Endothelial cell of umbilical vein (primary cell): Measurements from ENCODE around the gene ARHGAP18. TPM values are rescaled to one million over a fixed set of nuclear protein-coding genes. Genes with fewer than 3 reads are reported as not detected.

Experiments
- BruUV-seq: library from RNA; stranded (reverse); fragments of 400-500 nt; replicated peaks from 2 replicates; lab custom pipeline; 2021; lab: Mats Ljungman, UMichigan
- CTCF ChIA-PET: fragments of 300-600, 350-600 bp; sonication (Branson Sonifier 250); formaldehyde crosslinking; loops from one replicate; lab custom pipeline; 2021; ENCODE audit warnings: antibody characterized with exemption, inconsistent platforms; lab: Charles Lee
- POLR2A ChIA-PET: fragments of 300-600, 350-600 bp; sonication (Branson Sonifier 250); formaldehyde crosslinking; loops from one replicate; lab custom pipeline; 2021; ENCODE audit warnings: antibody characterized with exemption, inconsistent platforms; lab: Charles Lee
- DNase-seq: peaks from one replicate; pipeline ENCODE4 v3.0.0-alpha.2; 2011; ENCODE audit warnings: low read depth, low spot score
- FAIRE-seq: peaks from 2 replicates; lab custom pipeline; 2011; peaks lifted over from hg19 to GRCh38; lab: Jason Lieb, UNC
- H2AFZ ChIP-seq: 2 replicates; pipeline ENCODE4 v1.6.0; 2012; ENCODE audit warnings: low read depth, low read length, control low read depth, inconsistent platforms
- H3K27ac ChIP-seq: 2 replicates; pipeline ENCODE4 v1.5.1; 2011; ENCODE audit warnings: low read depth, mild to moderate bottlenecking, control low read depth, low read length, moderate library complexity; ENCODE audit not compliant: insufficient read depth
- H3K27me3 ChIP-seq, 2 experiments: 2 replicates each; pipeline versions ENCODE4 v1.6.0 to v1.6.1; 2011; ENCODE audit warnings: low read length in 2 of 2, mixed read lengths in 1 of 2; ENCODE audit not compliant: control insufficient read depth in 2 of 2, insufficient read depth in 2 of 2
- H3K36me3 ChIP-seq, 2 experiments: 2 replicates in 1 of 2; 3 replicates in 1 of 2; pipeline ENCODE4 v1.5.1; 2011; ENCODE audit warnings: low read length in 2 of 2, mild to moderate bottlenecking in 1 of 2, moderate library complexity in 1 of 2; ENCODE audit not compliant: control insufficient read depth in 2 of 2, insufficient read depth in 2 of 2; ENCODE audit errors: extremely low read depth in 1 of 2
- H3K4me1 ChIP-seq: 3 replicates; pipeline ENCODE4 v1.5.1; 2011; ENCODE audit warnings: mild to moderate bottlenecking, low read length; ENCODE audit not compliant: control insufficient read depth, insufficient read depth; ENCODE audit errors: extremely low read depth
- H3K4me2 ChIP-seq: 2 replicates; pipeline ENCODE4 v1.6.1; 2011; ENCODE audit warnings: low read length, control low read depth, mixed read lengths; ENCODE audit not compliant: insufficient read depth
- H3K4me3 ChIP-seq, 3 experiments: fragments of 200-600 bp in 1 of 3; sonication (generic), shearing (Covaris generic) in 1 of 3; replicated peaks in 1 of 3; 2 replicates each; pipeline ENCODE4 v1.5.1; 2011 to 2016; ENCODE audit warnings: control low read depth in 3 of 3, low read length in 3 of 3, mild to moderate bottlenecking in 2 of 3, inconsistent platforms in 1 of 3, low read depth in 1 of 3, moderate library complexity in 1 of 3; ENCODE audit not compliant: insufficient read depth in 1 of 3
- H3K79me2 ChIP-seq: 2 replicates; pipeline ENCODE4 v1.6.0; 2012; ENCODE audit warnings: low read length, inconsistent platforms; ENCODE audit not compliant: control insufficient read depth, insufficient read depth
- H3K9ac ChIP-seq: replicated peaks from 2 replicates; pipeline ENCODE3; 2011; ENCODE audit warnings: low read length, control low read depth; ENCODE audit not compliant: insufficient read depth; ENCODE audit errors: extremely low read depth
- H3K9me1 ChIP-seq: replicated peaks from 3 replicates; pipeline ENCODE4 v1.6.0; 2011; ENCODE audit warnings: mild to moderate bottlenecking, low read length; ENCODE audit not compliant: control insufficient read depth, insufficient read depth; ENCODE audit errors: extremely low read depth
- H3K9me3 ChIP-seq: replicated peaks from 2 replicates; pipeline ENCODE4 v1.5.1; 2012; ENCODE audit warnings: low read length, inconsistent platforms; ENCODE audit not compliant: control insufficient read depth, insufficient read depth
- H4K20me1 ChIP-seq: replicated peaks from 2 replicates; pipeline ENCODE3; 2011; ENCODE audit warnings: mild to moderate bottlenecking, low read length; ENCODE audit not compliant: control insufficient read depth, insufficient read depth; ENCODE audit errors: extremely low read depth
- CTCF ChIP-seq, 2 donors: IDR thresholded peaks; 1 replicate in 1 of 2; 2 replicates in 1 of 2; pipeline ENCODE4 v1.5.1; 2011; ENCODE audit warnings: low read length in 2 of 2, mild to moderate bottlenecking in 2 of 2, moderate library complexity in 2 of 2, control low read depth in 1 of 2, inconsistent platforms in 1 of 2, low read depth in 1 of 2; ENCODE audit not compliant: insufficient read depth in 1 of 2; ENCODE audit errors: extremely low read depth in 1 of 2
- EZH2 ChIP-seq: IDR thresholded peaks from 2 replicates; pipeline ENCODE4 v1.6.1; 2012; ENCODE audit warnings: borderline replicate concordance, low read depth, mild to moderate bottlenecking, moderate library complexity, low read length, inconsistent platforms; ENCODE audit not compliant: severe bottlenecking
- FOS ChIP-seq: IDR thresholded peaks from 2 replicates; pipeline ENCODE4 v1.6.1; 2011; ENCODE audit warnings: mild to moderate bottlenecking, low read length, moderate library complexity, borderline replicate concordance; ENCODE audit not compliant: insufficient read depth
- GATA2 ChIP-seq: IDR thresholded peaks from 2 replicates; pipeline ENCODE4 v1.7.0; 2011; ENCODE audit warnings: low read depth, mild to moderate bottlenecking, moderate library complexity, mixed read lengths, low read length; ENCODE audit not compliant: insufficient read length, insufficient read depth
- JUN ChIP-seq: IDR thresholded peaks from 2 replicates; pipeline ENCODE4 v1.6.1; 2011; ENCODE audit warnings: borderline replicate concordance, low read depth; ENCODE audit not compliant: insufficient read length, insufficient read depth
- MAX ChIP-seq: IDR thresholded peaks from 2 replicates; pipeline ENCODE4 v1.6.1; 2011; ENCODE audit not compliant: insufficient read depth, insufficient read length
- MYC ChIP-seq: IDR thresholded peaks from one replicate; pipeline ENCODE4 v1.6.1; 2011; ENCODE audit warnings: mild to moderate bottlenecking, low read depth, low read length
- POLR2A ChIP-seq: IDR thresholded peaks from 2 replicates; pipeline ENCODE4 v1.6.1; 2012; ENCODE audit warnings: low read depth, mild to moderate bottlenecking, control low read depth, low read length
- POLR2AphosphoS5 ChIP-seq: IDR thresholded peaks from 2 replicates; pipeline ENCODE4 v1.6.1; 2012; ENCODE audit warnings: low read depth, mild to moderate bottlenecking, control low read depth, low read length, moderate library complexity; ENCODE audit not compliant: insufficient read depth
- dilution Hi-C: fragments of 300-500 bp; cut with MboI; formaldehyde crosslinking; loops from one replicate; pipeline ENCODE4 v1.15.0; 2019; ENCODE audit warnings: low sequenced_read_pairs; ENCODE audit not compliant: extremely low pct_ligation_motif_present
- intact Hi-C: fragments of 100-400 bp; cut with micrococcal nuclease; formaldehyde crosslinking; loops from one replicate; pipeline ENCODE4 v1.10.0; 2022
- polyA plus RNA-seq, 4 experiments: library from polyadenylated mRNA; depleted of rRNA in 3 of 4; stranded (reverse) in 3 of 4; unstranded in 1 of 4; fragments of >200 nt; gene quantifications; 2 replicates each; pipeline versions ENCODE4 v1.2.1 to v1.2.3, GENCODE V29; 2011 to 2012; ENCODE audit warnings: missing spikeins in 1 of 4
- total RNA-seq: library from RNA; stranded (reverse); gene quantifications from 2 replicates; pipeline ENCODE4 v1.2.3, GENCODE V29; 2021

The ARHGAP18 gene
- total and polyA plus RNA-seq, 2 donors (not counting 3 experiments of a cell fraction or from before 2014, with no cell fraction given), result 13.1 to 86.1 TPM

DNA sequence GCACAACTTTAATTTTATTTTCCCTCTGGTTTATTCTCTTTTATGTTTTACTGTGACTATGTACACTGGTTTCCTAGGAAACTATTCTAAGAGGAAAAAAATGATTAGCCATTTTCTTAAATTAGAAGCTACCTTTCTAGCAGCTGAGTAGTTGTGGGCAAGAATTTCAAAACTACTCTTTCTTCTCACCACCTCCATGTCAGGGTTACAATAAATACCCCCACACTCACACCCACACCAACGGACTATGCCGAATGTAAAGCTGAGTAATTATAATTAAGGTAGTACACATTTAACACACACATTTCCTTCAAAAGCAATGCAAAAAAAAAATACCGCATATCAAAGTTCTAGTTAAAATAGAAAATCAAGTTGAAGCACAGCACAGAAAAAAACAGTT, 78.9 kb downstream of the ARHGAP18 start:
- Histone ChIP-seq H3K4me3 (no peak overlapping the region), H2AFZ (no peak overlapping the region), H3K9ac (no peak overlapping the region), H3K4me2 (no peak overlapping the region), H3K4me1 (peaks cover 9% of the 10 kb centered on the region), H3K9me1 (no peaks in the 10 kb centered on the region), H4K20me1 (no peaks in the 10 kb centered on the region), H3K27ac (no peak overlapping the region), H3K36me3 (peaks cover 7 to 38% of the 10 kb centered on the region in 2 experiments), H3K27me3 (no peaks in the 10 kb centered on the region), H3K79me2 (peaks cover 3% of the 10 kb centered on the region), H3K9me3 (no peaks in the 10 kb centered on the region)
- no peak for DNase-seq
- TF ChIP-seq POLR2A (no peak), POLR2AphosphoS5 (no peak), MAX (no peak), JUN (no peak), MYC (no peak), GATA2 (no peak), FOS (no peak), EZH2 (no peak), CTCF (IDR thresholded peaks at IDR 0.05; ENCODE audit: extremely low read depth in 1 of 2, insufficient read depth in 1 of 2, low read depth in 1 of 2, low read length in 2 of 2) (no peak)
- no TSS peak for BruUV-seq
- intact Hi-C loops (no loop called here), dilution Hi-C loops (no loop called here)
- no peak for FAIRE-seq
- ChIA-PET POLR2A (no interaction called here), CTCF (interaction anchor here (1.0 kb wide), 2 partner anchors 10 to 23 kb away, joined by 4 read pairs; no protein-coding TSS in a partner anchor)
